Measurements from ENCODE around the gene SPG21. TPM values are rescaled to one million over a fixed set of nuclear protein-coding genes. Genes with fewer than 3 reads are reported as not detected.

SPG21 gene
- total and polyA plus RNA-seq, 4 donors, result 54.6 to 77.0 (median 65.3) TPM

GRCh38 chr15:64954395-64954794 lies 35.3 kb downstream of the SPG21 start:
- WGBS, 2 donors, result 58 to 87% methylated on average over 2 to 3 of the region's 3 CpGs
- intact Hi-C loops (cut with DNase I), result no loop called here
- Histone ChIP-seq H3K9me3 (ENCODE audit: control insufficient read depth, low read length) (no peaks in the 10 kb centered on the region), H3K36me3 (ENCODE audit: control insufficient read depth in 1 of 2, insufficient read depth in 2 of 2, low read length in 1 of 2) (peaks cover 2 to 3% of the 10 kb centered on the region in 2 donors), H3K27me3 (ENCODE audit: control insufficient read depth in 1 of 2, insufficient read depth in 2 of 2, low read length in 1 of 2) (no peaks in the 10 kb centered on the region), H3K27ac (ENCODE audit: low read depth in 1 of 2, low read length in 2 of 2) (no peak overlapping the region), H3K4me3 (ENCODE audit: low read length in 2 of 2) (no peak overlapping the region), H3K4me1 (ENCODE audit: control insufficient read depth in 1 of 2, insufficient read depth in 2 of 2, low read length in 2 of 2) (no peaks in the 10 kb centered on the region)
- DNase-seq (no peak), ATAC-seq (ENCODE audit: low FRiP score) (no peak)

GRCh38 chr15:64951777-64952418 lies 37.8 kb downstream of the SPG21 start:
- no peaks in the 10 kb centered on the region for H3K9me3 ChIP-seq (ENCODE audit: control insufficient read depth, low read length)
- H3K27ac ChIP-seq (ENCODE audit: low read depth in 1 of 2, low read length in 2 of 2), result no peak overlapping the region
- intact Hi-C loops (cut with DNase I), result no loop called here
- ATAC-seq (ENCODE audit: low FRiP score) (no peak), DNase-seq (no peak)
- H3K36me3 ChIP-seq (ENCODE audit: control insufficient read depth in 1 of 2, insufficient read depth in 2 of 2, low read length in 1 of 2), result peaks cover 1 to 3% of the 10 kb centered on the region in 2 donors
- no peak overlapping the region for H3K4me3 ChIP-seq (ENCODE audit: low read length in 2 of 2)
- no peaks in the 10 kb centered on the region for H3K4me1 ChIP-seq (ENCODE audit: control insufficient read depth in 1 of 2, insufficient read depth in 2 of 2, low read length in 2 of 2)
- WGBS, 2 donors, result 94 to 96% methylated on average over 2 of the region's 2 CpGs
- no peaks in the 10 kb centered on the region for H3K27me3 ChIP-seq (ENCODE audit: control insufficient read depth in 1 of 2, insufficient read depth in 2 of 2, low read length in 1 of 2)

GRCh38 chr15:64950888-64951287 lies 38.8 kb downstream of the SPG21 start:
- H3K4me3 ChIP-seq (ENCODE audit: low read length in 2 of 2), result no peak overlapping the region
- H3K4me1 ChIP-seq (ENCODE audit: control insufficient read depth in 1 of 2, insufficient read depth in 2 of 2, low read length in 2 of 2), result no peaks in the 10 kb centered on the region
- no peak overlapping the region for H3K27ac ChIP-seq (ENCODE audit: low read depth in 1 of 2, low read length in 2 of 2)
- intact Hi-C loops (cut with DNase I), result no loop called here
- no peak for ATAC-seq (ENCODE audit: low FRiP score)
- no peak for DNase-seq
- WGBS, 2 donors, result 84 to 90% methylated on average over 6 of the region's 6 CpGs
- H3K36me3 ChIP-seq (ENCODE audit: control insufficient read depth in 1 of 2, insufficient read depth in 2 of 2, low read length in 1 of 2), result peaks cover 1 to 3% of the 10 kb centered on the region in 2 donors
- no peaks in the 10 kb centered on the region for H3K27me3 ChIP-seq (ENCODE audit: control insufficient read depth in 1 of 2, insufficient read depth in 2 of 2, low read length in 1 of 2)
- H3K9me3 ChIP-seq (ENCODE audit: control insufficient read depth, low read length), result no peaks in the 10 kb centered on the region

- Histone ChIP-seq H3K27me3 (ENCODE audit: control insufficient read depth in 1 of 2, insufficient read depth in 2 of 2, low read length in 1 of 2) (no peaks in the 10 kb centered on the region), H3K27ac (ENCODE audit: low read depth in 1 of 2, low read length in 2 of 2) (no peak overlapping the region), H3K4me3 (ENCODE audit: low read length in 2 of 2) (no peak overlapping the region), H3K36me3 (ENCODE audit: control insufficient read depth in 1 of 2, insufficient read depth in 2 of 2, low read length in 1 of 2) (peaks cover 0 to 1% of the 10 kb centered on the region in 2 donors), H3K9me3 (ENCODE audit: control insufficient read depth, low read length) (no peaks in the 10 kb centered on the region), H3K4me1 (ENCODE audit: control insufficient read depth in 1 of 2, insufficient read depth in 2 of 2, low read length in 2 of 2) (no peaks in the 10 kb centered on the region)
- 84 to 92% methylated on average over 11 of the region's 11 CpGs for WGBS, 2 donors
- intact Hi-C loops (cut with DNase I), result no loop called here
- ATAC-seq (ENCODE audit: low FRiP score) (no peak), DNase-seq (no peak)
These were observed 40.1 kb downstream of the SPG21 start for GRCh38 chr15:64949383-64950186.

- no peak for ATAC-seq (ENCODE audit: low FRiP score)
- Histone ChIP-seq H3K27ac (ENCODE audit: low read depth in 1 of 2, low read length in 2 of 2) (no peak overlapping the region), H3K4me3 (ENCODE audit: low read length in 2 of 2) (no peak overlapping the region), H3K27me3 (ENCODE audit: control insufficient read depth in 1 of 2, insufficient read depth in 2 of 2, low read length in 1 of 2) (no peaks in the 10 kb centered on the region), H3K9me3 (ENCODE audit: control insufficient read depth, low read length) (no peaks in the 10 kb centered on the region), H3K36me3 (ENCODE audit: control insufficient read depth in 1 of 2, insufficient read depth in 2 of 2, low read length in 1 of 2) (peaks cover 0 to 1% of the 10 kb centered on the region in 2 donors), H3K4me1 (ENCODE audit: control insufficient read depth in 1 of 2, insufficient read depth in 2 of 2, low read length in 2 of 2) (no peaks in the 10 kb centered on the region)
- intact Hi-C loops (cut with DNase I), result no loop called here
- DNase-seq, result no peak
- WGBS, 2 donors, result 77 to 80% methylated on average over 9 of the region's 9 CpGs
These were observed 40.8 kb downstream of the SPG21 start for GRCh38 chr15:64948916-64949315.

- Histone ChIP-seq H3K4me3 (ENCODE audit: low read length in 2 of 2) (no peak overlapping the region), H3K36me3 (ENCODE audit: control insufficient read depth in 1 of 2, insufficient read depth in 2 of 2, low read length in 1 of 2) (peaks cover 0 to 1% of the 10 kb centered on the region in 2 donors), H3K27ac (ENCODE audit: low read depth in 1 of 2, low read length in 2 of 2) (no peak overlapping the region), H3K4me1 (ENCODE audit: control insufficient read depth in 1 of 2, insufficient read depth in 2 of 2, low read length in 2 of 2) (no peaks in the 10 kb centered on the region), H3K27me3 (ENCODE audit: control insufficient read depth in 1 of 2, insufficient read depth in 2 of 2, low read length in 1 of 2) (no peaks in the 10 kb centered on the region), H3K9me3 (ENCODE audit: control insufficient read depth, low read length) (no peaks in the 10 kb centered on the region)
- 87 to 88% methylated on average over 10 of the region's 10 CpGs for WGBS, 2 donors
- DNase-seq (no peak), ATAC-seq (ENCODE audit: low FRiP score) (no peak)
- intact Hi-C loops (cut with DNase I), result no loop called here
These were observed 42.5 kb downstream of the SPG21 start for GRCh38 chr15:64947211-64947610.

- no peaks in the 10 kb centered on the region for H3K4me1 ChIP-seq (ENCODE audit: control insufficient read depth in 1 of 2, insufficient read depth in 2 of 2, low read length in 2 of 2)
- H3K4me3 ChIP-seq (ENCODE audit: low read length in 2 of 2), result no peak overlapping the region
- DNase-seq (no peak), ATAC-seq (ENCODE audit: low FRiP score) (no peak)
- no peak overlapping the region for H3K27ac ChIP-seq (ENCODE audit: low read depth in 1 of 2, low read length in 2 of 2)
- no peaks in the 10 kb centered on the region for H3K9me3 ChIP-seq (ENCODE audit: control insufficient read depth, low read length)
- WGBS, 2 donors, result 69 to 70% methylated on average over 4 of the region's 4 CpGs
- H3K27me3 ChIP-seq (ENCODE audit: control insufficient read depth in 1 of 2, insufficient read depth in 2 of 2, low read length in 1 of 2), result no peaks in the 10 kb centered on the region
- intact Hi-C loops (cut with DNase I), result no loop called here
- peaks cover 0 to 1% of the 10 kb centered on the region in 2 donors for H3K36me3 ChIP-seq (ENCODE audit: control insufficient read depth in 1 of 2, insufficient read depth in 2 of 2, low read length in 1 of 2)
These were observed 44.8 kb downstream of the SPG21 start for GRCh38 chr15:64944961-64945360.

- 93 to 96% methylated on average over 5 to 6 of the region's 6 CpGs for WGBS, 2 donors
- no peak overlapping the region for H3K27ac ChIP-seq (ENCODE audit: low read depth in 1 of 2, low read length in 2 of 2)
- H3K4me3 ChIP-seq (ENCODE audit: low read length in 2 of 2), result no peak overlapping the region
- no peak for ATAC-seq (ENCODE audit: low FRiP score)
- intact Hi-C loops (cut with DNase I), result no loop called here
- no peaks in the 10 kb centered on the region for H3K9me3 ChIP-seq (ENCODE audit: control insufficient read depth, low read length)
- DNase-seq, result no peak
- H3K36me3 ChIP-seq (ENCODE audit: control insufficient read depth in 1 of 2, insufficient read depth in 2 of 2, low read length in 1 of 2), result peaks cover 0 to 1% of the 10 kb centered on the region in 2 donors
- H3K27me3 ChIP-seq (ENCODE audit: control insufficient read depth in 1 of 2, insufficient read depth in 2 of 2, low read length in 1 of 2), result no peaks in the 10 kb centered on the region
- H3K4me1 ChIP-seq (ENCODE audit: control insufficient read depth in 1 of 2, insufficient read depth in 2 of 2, low read length in 2 of 2), result no peaks in the 10 kb centered on the region
These were observed 46.0 kb downstream of the SPG21 start for GRCh38 chr15:64943512-64944225.
